D721Med (cell line): Measurements from ENCODE around the gene GCNT1.

ENCODE experiments used
- DNase-seq: peaks from one replicate; pipeline ENCODE4 v3.0.0; 2011; ENCODE audit warnings: low spot score; ENCODE audit not compliant: insufficient read length
- FAIRE-seq: peaks from 2 replicates; lab custom pipeline; 2011; peaks lifted over from hg19 to GRCh38; lab: Jason Lieb, UNC
- TF ChIP-seq, protein P1 (sequence below): IDR thresholded peaks from 2 replicates; pipeline ENCODE4 v1.5.1; 2012; ENCODE audit warnings: mild to moderate bottlenecking, control low read depth; ENCODE audit not compliant: insufficient read depth; ENCODE audit errors: missing control alignments

The GCNT1 gene

DNA sequence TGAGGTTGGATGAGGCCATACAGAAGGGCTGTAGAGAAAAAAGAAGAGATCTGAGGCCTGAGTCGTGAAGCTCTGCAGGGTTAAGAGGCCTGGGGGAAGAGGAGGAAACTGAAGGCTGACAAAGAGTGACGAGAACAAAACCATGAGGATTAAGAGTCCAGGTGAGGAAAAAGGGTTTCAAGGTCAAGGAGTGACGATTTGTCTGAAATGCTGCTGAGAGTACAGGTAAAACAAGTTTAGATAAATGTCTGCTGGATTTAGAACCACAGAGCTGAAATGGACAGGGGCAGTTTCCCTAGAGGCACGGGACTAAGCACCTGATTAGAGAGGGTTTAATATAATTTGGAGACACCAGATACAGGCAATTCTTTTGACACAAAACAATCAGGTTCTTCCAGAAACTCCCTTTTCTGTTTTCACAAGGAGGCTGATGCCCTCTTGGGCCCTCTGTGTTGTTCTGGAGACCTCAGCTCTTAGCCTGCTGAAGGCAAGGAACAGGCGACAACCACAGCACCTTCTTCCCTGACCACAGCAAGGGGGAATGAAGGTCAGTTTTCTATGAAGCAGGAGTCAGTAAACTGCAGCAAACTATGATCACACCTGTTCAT, 14.6 kb upstream of the GCNT1 start:
- TF ChIP-seq, protein P1, sequence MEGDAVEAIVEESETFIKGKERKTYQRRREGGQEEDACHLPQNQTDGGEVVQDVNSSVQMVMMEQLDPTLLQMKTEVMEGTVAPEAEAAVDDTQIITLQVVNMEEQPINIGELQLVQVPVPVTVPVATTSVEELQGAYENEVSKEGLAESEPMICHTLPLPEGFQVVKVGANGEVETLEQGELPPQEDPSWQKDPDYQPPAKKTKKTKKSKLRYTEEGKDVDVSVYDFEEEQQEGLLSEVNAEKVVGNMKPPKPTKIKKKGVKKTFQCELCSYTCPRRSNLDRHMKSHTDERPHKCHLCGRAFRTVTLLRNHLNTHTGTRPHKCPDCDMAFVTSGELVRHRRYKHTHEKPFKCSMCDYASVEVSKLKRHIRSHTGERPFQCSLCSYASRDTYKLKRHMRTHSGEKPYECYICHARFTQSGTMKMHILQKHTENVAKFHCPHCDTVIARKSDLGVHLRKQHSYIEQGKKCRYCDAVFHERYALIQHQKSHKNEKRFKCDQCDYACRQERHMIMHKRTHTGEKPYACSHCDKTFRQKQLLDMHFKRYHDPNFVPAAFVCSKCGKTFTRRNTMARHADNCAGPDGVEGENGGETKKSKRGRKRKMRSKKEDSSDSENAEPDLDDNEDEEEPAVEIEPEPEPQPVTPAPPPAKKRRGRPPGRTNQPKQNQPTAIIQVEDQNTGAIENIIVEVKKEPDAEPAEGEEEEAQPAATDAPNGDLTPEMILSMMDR: no peak
- no peak for DNase-seq
- no peak for FAIRE-seq

DNA sequence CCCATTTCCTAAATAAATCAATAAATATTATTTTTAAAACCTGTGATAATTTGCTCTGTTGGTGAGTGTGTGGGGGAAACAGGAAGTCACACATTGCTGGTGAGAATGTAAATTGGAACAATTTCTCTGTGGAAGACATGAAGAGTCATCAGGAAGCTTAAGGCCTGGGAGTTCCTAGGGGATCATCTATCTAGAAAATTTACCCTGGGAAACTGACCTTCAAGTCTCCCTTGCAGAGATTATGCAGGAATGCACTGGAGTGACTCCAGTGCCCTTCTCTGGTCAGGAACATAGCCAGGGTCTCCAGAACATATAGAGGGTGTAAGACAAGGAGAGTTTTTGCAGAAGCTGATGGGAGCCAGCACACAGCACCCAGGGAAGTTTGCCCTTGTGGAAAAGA, 13.0 kb upstream of the GCNT1 start:
- FAIRE-seq (no peak), DNase-seq (no peak)
- TF ChIP-seq, protein P1: no peak

DNA sequence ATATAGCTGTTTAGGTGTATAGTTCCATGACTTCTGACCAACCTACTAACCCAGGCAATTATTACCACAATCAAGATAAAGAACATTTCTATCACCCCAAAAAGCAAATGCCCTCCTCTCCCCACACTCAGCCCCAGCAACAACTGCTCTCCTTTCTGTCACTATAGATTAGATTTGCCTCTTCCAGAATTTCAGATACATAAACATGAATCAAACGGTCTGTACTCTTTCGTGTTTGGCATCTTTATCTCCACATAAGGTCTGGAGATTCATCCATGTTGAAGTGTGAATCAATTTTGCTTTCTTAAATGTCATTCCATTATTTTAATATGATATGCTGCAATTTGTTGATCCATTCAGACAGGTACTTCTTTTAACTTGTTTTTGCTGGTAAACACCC, 10.5 kb upstream of the GCNT1 start:
- TF ChIP-seq, protein P1: no peak
- DNase-seq (no peak), FAIRE-seq (no peak)

DNA sequence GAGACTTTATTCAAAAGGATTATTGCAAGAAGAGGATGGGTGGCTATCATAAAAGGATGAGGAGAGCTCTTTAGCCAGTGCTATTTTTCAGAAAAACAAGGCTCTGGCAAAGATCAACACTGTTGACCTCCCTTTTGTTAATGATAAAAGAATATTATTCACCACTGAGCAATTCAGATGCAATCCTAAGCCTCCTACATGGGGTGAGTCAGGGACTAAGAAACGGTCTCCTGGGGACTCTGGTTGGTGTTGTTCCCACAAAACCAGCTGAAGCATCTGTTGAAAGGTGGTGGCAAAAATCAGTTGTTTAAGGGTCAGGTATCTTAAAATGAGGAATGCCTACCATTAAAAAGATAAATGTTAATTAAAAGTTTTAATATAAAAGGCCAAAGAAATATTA, 7.7 kb upstream of the GCNT1 start:
- FAIRE-seq (no peak), DNase-seq (no peak)
- TF ChIP-seq, protein P1: no peak

DNA sequence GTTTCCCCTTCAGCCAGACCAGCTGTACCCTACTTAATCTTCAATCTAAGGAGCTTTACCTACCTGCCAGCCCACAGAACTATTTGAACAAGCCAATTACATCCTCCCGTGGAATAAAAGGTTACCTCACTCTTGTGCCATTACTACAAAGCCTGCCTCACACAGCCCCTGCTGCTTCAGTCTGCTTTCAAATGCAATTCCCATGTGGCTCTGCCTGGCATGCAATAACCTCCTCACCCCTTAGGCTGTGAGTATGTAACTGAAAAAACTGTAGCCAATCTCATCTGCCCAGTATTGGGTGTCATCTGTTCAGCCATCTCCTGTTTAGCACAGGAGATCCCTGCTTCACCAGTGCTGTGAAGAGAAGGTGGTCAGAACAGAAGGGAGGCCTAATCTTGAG, 6.1 kb upstream of the GCNT1 start:
- no peak for FAIRE-seq
- no peak for DNase-seq
- TF ChIP-seq, protein P1: no peak

DNA sequence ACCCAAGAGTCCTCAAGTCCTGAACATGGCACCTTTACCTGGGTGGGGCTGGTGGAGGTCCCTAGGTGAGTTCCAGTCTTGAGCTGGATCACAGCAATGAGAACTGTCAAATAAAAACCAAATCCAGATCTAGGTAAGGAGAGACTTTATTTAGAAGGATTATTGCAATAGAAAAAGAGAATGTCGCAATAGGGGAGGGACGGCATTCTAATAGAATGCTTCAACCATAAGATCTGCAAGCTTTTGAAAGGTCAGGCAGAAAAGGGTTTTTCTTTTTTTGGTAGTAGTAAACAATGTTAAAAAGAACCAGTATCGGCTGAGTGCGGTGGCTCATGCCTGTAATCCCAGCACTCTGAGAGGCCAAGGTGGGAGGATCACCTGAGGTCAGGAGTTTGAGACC, 5.2 kb upstream of the GCNT1 start:
- FAIRE-seq (no peak), DNase-seq (no peak)
- TF ChIP-seq, protein P1: no peak

DNA sequence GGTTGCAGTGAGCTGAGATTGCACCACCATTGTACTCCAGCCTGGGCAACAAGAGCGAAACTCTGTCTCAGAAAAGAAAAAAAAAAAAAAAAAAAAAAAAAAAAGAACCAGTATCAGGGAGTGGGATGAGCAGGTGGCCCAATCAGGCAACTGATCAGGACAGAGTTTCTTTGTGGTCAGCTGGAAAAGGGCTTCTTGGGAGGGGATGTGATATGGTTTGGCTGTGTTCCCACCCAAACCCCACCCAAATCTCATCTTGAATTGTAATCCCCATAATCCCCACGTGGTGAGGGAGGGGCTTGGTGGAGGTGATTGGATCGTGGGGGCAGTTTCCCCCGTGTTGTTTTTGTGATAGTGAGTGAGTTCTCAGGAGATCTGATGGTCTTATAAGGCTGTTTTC, 4.7 kb upstream of the GCNT1 start:
- FAIRE-seq: no peak
- TF ChIP-seq, protein P1: no peak
- no peak for DNase-seq
